Measurements from ENCODE around the gene CTDSPL.
A peak's percentile ranks its signal among the peaks of the same experiment; 100 is the strongest.

CTDSPL gene

DNA sequence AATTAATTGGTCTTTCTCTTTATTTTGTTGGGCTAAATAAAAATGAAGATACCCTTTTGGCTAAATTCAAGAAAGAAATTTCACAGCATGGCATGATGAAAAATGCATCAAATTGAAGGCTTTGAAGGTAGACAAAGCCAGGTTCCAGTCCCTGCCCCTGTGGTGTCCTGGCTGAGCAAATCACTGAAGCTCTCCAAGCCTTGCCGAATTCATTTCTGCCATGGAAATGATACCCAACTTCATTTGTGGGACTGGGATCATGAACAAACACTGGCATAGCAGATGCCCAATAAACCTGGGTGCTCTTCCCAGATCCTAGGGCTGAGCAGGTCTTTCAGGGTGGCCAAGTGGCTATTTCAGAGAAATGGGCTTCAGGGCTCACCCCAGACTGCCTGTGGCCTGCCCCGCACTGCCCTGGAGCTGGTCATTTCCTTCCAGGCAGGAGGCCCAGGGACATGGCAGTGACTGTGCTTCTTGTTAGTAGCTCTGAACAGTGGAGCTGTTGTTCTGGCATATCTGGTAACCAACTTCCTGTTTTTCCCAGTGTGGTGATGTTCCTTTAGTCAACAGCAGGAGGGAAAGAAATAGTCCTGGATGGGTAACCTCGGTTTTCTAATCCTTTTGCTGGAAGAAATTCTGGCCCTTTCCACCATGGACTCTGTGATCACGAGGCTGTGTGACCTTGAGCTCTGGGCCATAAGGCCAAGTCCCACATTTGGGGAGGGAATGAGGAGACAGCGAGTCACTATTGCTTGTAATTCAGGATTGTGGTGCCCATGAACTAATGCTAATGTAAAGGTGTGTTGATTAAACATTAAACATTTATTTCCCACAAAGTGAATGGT is 47.6 kb downstream of the CTDSPL start:
- Histone ChIP-seq H3K27ac (ENCODE audit: low read depth, low read length) (no peak overlapping the region), H3K4me3 (ENCODE audit: low read depth in 1 of 2, low read length in 2 of 2) (no peak overlapping the region), H3K4me1 (ENCODE audit: control insufficient read depth in 1 of 2, insufficient read depth in 2 of 2, low read length in 2 of 2) (peaks cover 6 to 11% of the 10 kb centered on the region in 2 donors)

DNA sequence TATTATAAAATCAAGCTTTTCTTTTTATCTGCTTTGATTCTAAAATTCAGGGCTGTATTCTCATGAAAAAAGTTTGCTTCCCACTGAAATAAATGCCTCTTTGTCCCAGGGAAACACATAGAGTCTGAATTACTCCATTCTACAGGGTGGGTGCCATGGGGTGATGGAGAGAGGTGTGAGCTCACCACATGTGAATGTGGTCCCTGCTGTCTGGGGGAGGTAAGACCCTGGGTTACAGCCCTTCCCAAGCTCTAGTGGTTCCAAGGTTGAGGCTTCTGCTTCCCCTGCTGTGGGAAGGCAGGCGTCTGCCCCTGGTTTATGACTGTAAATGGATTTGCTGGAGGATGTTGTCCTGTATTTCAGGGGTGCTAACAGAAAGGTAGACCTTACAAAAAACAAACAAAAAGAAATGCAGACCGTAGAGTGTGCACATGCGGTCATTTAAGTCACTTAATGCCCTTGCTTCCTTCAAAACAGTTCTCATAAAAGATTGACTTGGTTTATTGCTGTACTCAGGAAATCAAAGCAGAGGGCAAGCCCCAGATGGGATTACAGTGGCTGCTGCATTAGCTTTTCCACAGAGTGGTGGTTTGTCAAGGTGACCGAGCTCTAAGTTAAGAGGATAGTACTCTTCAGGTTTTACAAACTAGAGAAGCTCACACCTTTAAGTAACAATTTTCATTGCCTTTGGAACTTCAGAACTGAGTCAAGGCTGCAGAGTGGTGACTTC is 49.2 kb downstream of the CTDSPL start:
- peaks cover 3 to 11% of the 10 kb centered on the region in 2 donors for H3K4me1 ChIP-seq (ENCODE audit: control insufficient read depth in 1 of 2, insufficient read depth in 2 of 2, low read length in 2 of 2)
- H3K9me3 ChIP-seq (ENCODE audit: control insufficient read depth in 1 of 2, low read length in 2 of 2): no peaks in the 10 kb centered on the region
- H3K27me3 ChIP-seq (ENCODE audit: control insufficient read depth in 1 of 2, insufficient read depth in 2 of 2, low read length in 2 of 2): no peaks in the 10 kb centered on the region
- no peak overlapping the region for H3K9ac ChIP-seq (ENCODE audit: low read depth in 1 of 2, low read length in 2 of 2)
- no peak overlapping the region for H3K4me3 ChIP-seq (ENCODE audit: low read depth in 1 of 2, low read length in 2 of 2)
- H3K27ac ChIP-seq (ENCODE audit: low read depth, low read length): no peak overlapping the region
- no peaks in the 10 kb centered on the region for H3K36me3 ChIP-seq (ENCODE audit: control insufficient read depth in 1 of 2, insufficient read depth in 2 of 2, low read length in 2 of 2)

More for the DNA sequence above, 47.6 kb downstream of the CTDSPL start:
- H3K27me3 ChIP-seq (ENCODE audit: control insufficient read depth in 1 of 2, insufficient read depth in 2 of 2, low read length in 2 of 2): no peaks in the 10 kb centered on the region
- no peaks in the 10 kb centered on the region for H3K36me3 ChIP-seq (ENCODE audit: control insufficient read depth in 1 of 2, insufficient read depth in 2 of 2, low read length in 2 of 2)
- H3K9ac ChIP-seq (ENCODE audit: low read depth in 1 of 2, low read length in 2 of 2): no peak overlapping the region
- no peaks in the 10 kb centered on the region for H3K9me3 ChIP-seq (ENCODE audit: control insufficient read depth in 1 of 2, low read length in 2 of 2)

DNA sequence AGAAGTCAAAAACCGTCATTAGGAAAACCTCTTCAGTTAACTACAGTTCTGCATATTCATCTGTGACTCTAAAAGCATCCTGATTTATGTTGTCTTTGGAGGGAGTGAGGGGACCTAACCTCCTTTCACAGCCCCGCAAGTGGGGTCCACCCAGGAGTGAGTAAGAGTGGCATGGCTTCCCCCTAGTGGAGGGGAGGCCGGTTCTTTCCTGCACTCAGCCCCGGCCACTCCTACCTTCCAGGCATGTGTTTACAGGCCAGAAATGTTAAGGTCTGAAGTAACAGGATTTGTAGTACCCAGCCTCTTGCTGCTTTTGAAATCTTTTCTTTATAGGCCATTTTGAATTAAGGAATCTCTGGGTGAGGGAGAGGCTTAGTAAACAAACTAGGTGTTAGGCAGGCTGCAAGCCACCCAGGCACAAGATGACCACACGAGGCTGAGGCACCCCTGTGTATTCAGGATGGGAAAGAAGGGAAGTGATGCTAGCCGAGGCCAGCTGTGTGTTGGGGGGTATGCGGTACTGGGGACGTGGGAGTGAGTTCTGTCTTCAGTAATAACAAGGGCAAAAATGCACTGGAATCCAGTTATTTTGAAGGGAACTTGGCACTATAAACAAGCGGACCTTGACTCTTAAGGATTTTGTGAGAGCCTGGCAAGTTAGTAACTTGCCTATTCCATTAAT is 50.5 kb downstream of the CTDSPL start:
- Histone ChIP-seq H3K27ac (ENCODE audit: low read depth, low read length) (peak overlapping the region; percentile 27), H3K4me3 (ENCODE audit: low read depth in 1 of 2, low read length in 2 of 2) (no peak overlapping the region), H3K9me3 (ENCODE audit: control insufficient read depth in 1 of 2, low read length in 2 of 2) (no peaks in the 10 kb centered on the region), H3K4me1 (ENCODE audit: control insufficient read depth in 1 of 2, insufficient read depth in 2 of 2, low read length in 2 of 2) (no peaks in the 10 kb centered on the region), H3K36me3 (ENCODE audit: control insufficient read depth in 1 of 2, insufficient read depth in 2 of 2, low read length in 2 of 2) (peaks cover 0 to 4% of the 10 kb centered on the region in 2 donors), H3K27me3 (ENCODE audit: control insufficient read depth in 1 of 2, insufficient read depth in 2 of 2, low read length in 2 of 2) (no peaks in the 10 kb centered on the region), H3K9ac (ENCODE audit: low read depth in 1 of 2, low read length in 2 of 2) (no peak overlapping the region)

DNA sequence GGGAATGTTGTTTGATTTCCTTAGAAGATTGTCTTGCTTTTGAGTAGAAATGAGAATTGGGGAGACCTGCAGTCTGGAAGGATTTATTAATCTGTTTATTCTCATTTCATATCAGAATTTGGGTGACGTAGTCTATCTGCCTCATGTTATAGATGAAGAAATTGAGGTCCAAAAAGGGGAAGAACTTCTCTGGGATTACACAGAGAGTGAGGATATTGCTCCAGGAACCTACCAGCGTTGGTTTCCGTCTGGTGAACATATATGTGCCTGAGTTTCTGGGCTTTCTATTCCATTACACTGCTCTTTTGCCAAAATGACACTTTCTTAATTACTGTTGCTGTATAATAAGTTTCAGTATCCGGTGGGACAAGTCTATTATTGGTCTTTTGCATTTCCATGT is 51.8 kb downstream of the CTDSPL start:
- Histone ChIP-seq H3K27me3 (ENCODE audit: control insufficient read depth in 1 of 2, insufficient read depth in 2 of 2, low read length in 2 of 2) (no peaks in the 10 kb centered on the region), H3K36me3 (ENCODE audit: control insufficient read depth in 1 of 2, insufficient read depth in 2 of 2, low read length in 2 of 2) (peaks cover 0 to 5% of the 10 kb centered on the region in 2 donors), H3K4me3 (ENCODE audit: low read depth in 1 of 2, low read length in 2 of 2) (no peak overlapping the region), H3K27ac (ENCODE audit: low read depth, low read length) (no peak overlapping the region), H3K9me3 (ENCODE audit: control insufficient read depth in 1 of 2, low read length in 2 of 2) (no peaks in the 10 kb centered on the region), H3K4me1 (ENCODE audit: control insufficient read depth in 1 of 2, insufficient read depth in 2 of 2, low read length in 2 of 2) (no peaks in the 10 kb centered on the region), H3K9ac (ENCODE audit: low read depth in 1 of 2, low read length in 2 of 2) (no peak overlapping the region)

DNA sequence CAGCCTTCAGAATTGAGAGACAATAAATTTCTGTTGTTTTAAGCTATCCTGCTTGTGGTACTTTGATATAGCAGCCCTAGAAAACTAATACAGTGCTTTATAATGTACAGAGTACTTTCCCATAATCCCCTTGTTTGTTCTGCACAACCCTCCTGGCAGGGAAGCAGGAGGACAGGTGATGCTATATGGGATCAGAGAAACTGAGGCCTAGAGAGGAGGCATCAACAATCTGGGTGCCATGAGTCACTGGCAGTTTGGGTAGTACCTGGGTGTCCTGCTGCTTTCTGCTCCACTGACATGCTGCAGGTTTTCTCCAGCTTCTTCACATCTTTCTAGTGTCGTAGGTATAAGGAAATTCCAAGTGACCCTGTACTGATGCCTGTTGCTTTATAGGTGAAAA is 55.0 kb downstream of the CTDSPL start:
- no peaks in the 10 kb centered on the region for H3K27me3 ChIP-seq (ENCODE audit: control insufficient read depth in 1 of 2, insufficient read depth in 2 of 2, low read length in 2 of 2)
- H3K27ac ChIP-seq (ENCODE audit: low read depth, low read length): no peak overlapping the region
- H3K4me1 ChIP-seq (ENCODE audit: control insufficient read depth in 1 of 2, insufficient read depth in 2 of 2, low read length in 2 of 2): no peaks in the 10 kb centered on the region
- peaks cover 0 to 5% of the 10 kb centered on the region in 2 donors for H3K36me3 ChIP-seq (ENCODE audit: control insufficient read depth in 1 of 2, insufficient read depth in 2 of 2, low read length in 2 of 2)
- H3K4me3 ChIP-seq (ENCODE audit: low read depth in 1 of 2, low read length in 2 of 2): no peak overlapping the region
- H3K9me3 ChIP-seq (ENCODE audit: control insufficient read depth in 1 of 2, low read length in 2 of 2): no peaks in the 10 kb centered on the region
- no peak overlapping the region for H3K9ac ChIP-seq (ENCODE audit: low read depth in 1 of 2, low read length in 2 of 2)

DNA sequence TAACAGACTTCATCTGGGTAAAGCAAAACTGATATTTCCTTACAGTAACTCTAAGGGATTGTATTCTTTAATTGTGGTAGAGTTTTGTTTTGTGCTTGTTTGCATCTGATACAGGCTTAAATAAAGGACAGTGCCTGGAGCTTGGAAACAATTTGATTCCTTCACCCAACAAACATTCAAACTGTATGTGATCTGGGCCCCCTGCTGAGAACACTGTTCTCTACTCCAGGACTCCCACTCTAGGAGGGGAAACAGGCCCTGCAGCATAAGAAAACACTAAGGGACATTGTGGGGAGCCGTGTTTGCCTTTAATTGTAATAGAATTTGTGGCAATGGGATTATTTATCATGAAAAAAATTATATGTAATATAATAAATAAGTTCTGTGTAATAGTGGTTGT is 56.9 kb downstream of the CTDSPL start:
- H3K4me1 ChIP-seq (ENCODE audit: control insufficient read depth in 1 of 2, insufficient read depth in 2 of 2, low read length in 2 of 2): peaks cover 5 to 8% of the 10 kb centered on the region in 2 donors
- no peak overlapping the region for H3K4me3 ChIP-seq (ENCODE audit: low read depth in 1 of 2, low read length in 2 of 2)
- no peak overlapping the region for H3K27ac ChIP-seq (ENCODE audit: low read depth, low read length)
- H3K36me3 ChIP-seq (ENCODE audit: control insufficient read depth in 1 of 2, insufficient read depth in 2 of 2, low read length in 2 of 2): peaks cover 0 to 5% of the 10 kb centered on the region in 2 donors
- H3K9me3 ChIP-seq (ENCODE audit: control insufficient read depth in 1 of 2, low read length in 2 of 2): no peaks in the 10 kb centered on the region
- H3K27me3 ChIP-seq (ENCODE audit: control insufficient read depth in 1 of 2, insufficient read depth in 2 of 2, low read length in 2 of 2): no peaks in the 10 kb centered on the region
- no peak overlapping the region for H3K9ac ChIP-seq (ENCODE audit: low read depth in 1 of 2, low read length in 2 of 2)

DNA sequence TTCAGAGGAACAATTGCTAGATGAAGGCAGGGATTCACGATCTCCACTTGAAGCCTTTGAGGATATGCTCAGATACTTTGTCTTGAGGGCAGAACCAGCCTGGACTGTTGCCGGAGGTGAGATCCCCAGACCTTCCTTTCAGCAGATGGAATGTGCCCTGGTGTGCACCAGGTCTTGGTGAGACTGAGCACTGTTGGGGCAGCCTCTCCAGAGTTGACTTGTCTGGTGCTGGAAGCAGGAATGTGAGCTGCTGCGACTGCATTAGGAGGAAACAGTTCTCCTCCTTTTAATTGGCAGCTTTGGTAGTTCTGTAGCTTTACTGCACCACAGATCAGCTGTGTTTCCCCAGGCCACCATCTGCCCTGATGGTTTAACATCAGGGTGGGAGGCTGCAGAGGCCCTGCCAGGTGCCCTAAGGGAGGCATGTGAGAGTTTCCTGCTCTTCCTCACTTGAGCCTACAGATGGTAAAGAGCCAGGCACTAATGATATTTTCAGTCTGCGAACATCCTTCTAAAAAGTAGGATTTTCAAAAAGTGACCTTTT is 58.5 kb downstream of the CTDSPL start:
- no peak overlapping the region for H3K27ac ChIP-seq (ENCODE audit: low read depth, low read length)
- H3K9ac ChIP-seq (ENCODE audit: low read depth in 1 of 2, low read length in 2 of 2): no peak overlapping the region
- H3K9me3 ChIP-seq (ENCODE audit: control insufficient read depth in 1 of 2, low read length in 2 of 2): no peaks in the 10 kb centered on the region
- H3K4me3 ChIP-seq (ENCODE audit: low read depth in 1 of 2, low read length in 2 of 2): no peak overlapping the region
- peaks cover 5 to 13% of the 10 kb centered on the region in 2 donors for H3K4me1 ChIP-seq (ENCODE audit: control insufficient read depth in 1 of 2, insufficient read depth in 2 of 2, low read length in 2 of 2)
- H3K27me3 ChIP-seq (ENCODE audit: control insufficient read depth in 1 of 2, insufficient read depth in 2 of 2, low read length in 2 of 2): no peaks in the 10 kb centered on the region
- peaks cover 0 to 5% of the 10 kb centered on the region in 2 donors for H3K36me3 ChIP-seq (ENCODE audit: control insufficient read depth in 1 of 2, insufficient read depth in 2 of 2, low read length in 2 of 2)

DNA sequence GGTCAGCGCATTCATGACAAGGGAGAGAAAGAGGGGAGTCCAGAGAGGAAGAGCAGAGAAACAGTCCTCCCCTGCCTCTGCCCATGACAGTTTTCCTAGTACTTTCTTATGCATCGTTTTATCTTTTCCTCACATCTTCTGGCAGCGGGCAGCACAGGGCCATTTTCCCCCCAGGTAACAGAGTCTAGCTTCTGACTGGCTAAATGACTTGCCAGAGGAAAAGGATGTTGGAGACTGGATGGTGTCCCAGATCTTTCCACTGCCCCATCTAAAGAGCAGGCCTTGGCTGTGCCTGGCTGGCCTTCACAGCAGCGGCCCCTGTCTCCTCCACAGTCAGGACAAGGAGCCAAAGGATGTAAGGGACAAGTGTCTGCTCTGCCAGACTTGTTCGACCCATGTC is 59.3 kb downstream of the CTDSPL start:
- H3K27me3 ChIP-seq (ENCODE audit: control insufficient read depth in 1 of 2, insufficient read depth in 2 of 2, low read length in 2 of 2): no peaks in the 10 kb centered on the region
- peaks cover 5 to 13% of the 10 kb centered on the region in 2 donors for H3K4me1 ChIP-seq (ENCODE audit: control insufficient read depth in 1 of 2, insufficient read depth in 2 of 2, low read length in 2 of 2)
- H3K27ac ChIP-seq (ENCODE audit: low read depth, low read length): no peak overlapping the region
- no peaks in the 10 kb centered on the region for H3K9me3 ChIP-seq (ENCODE audit: control insufficient read depth in 1 of 2, low read length in 2 of 2)
- no peak overlapping the region for H3K9ac ChIP-seq (ENCODE audit: low read depth in 1 of 2, low read length in 2 of 2)
- peaks cover 0 to 5% of the 10 kb centered on the region in 2 donors for H3K36me3 ChIP-seq (ENCODE audit: control insufficient read depth in 1 of 2, insufficient read depth in 2 of 2, low read length in 2 of 2)
- no peak overlapping the region for H3K4me3 ChIP-seq (ENCODE audit: low read depth in 1 of 2, low read length in 2 of 2)

DNA sequence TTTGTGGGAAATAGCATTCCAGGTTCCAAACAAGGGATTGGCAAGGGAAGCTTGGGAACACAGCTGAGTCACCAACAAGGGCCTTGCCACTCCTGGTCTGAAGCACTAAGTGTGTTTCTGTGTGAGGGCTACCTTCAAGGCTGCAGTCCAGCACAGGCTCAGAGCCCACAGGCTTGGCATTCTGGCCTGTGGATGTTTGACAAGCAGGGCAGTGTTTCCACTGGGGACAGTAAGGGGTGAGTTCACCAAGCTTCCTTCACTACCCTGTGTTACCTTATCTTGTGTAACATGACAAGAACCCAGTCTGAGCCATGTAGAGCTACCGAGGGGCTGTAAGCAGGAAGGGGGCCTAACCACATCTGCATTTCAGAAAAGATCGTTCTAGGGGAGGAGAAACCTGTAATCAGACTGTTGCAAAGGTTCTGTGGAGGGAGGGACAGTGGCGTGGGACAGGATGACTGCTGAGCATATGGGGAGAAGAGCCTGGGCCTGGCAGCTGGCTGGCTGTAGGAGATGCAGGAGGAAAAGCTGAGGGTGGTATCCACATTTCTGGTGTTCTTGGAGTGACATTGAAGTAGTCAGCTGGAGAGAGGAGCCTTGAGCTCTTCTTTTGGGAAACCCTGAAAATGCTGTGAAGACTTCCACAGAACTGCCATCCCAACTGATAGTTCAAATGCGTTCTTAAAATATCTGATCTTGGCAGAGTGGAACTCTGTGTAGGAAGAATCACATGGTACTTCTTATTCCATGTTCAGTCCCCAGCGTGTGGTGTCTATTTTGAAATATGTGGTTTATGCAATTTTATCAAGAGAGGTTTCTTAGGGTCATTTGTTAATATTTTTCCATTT is 61.3 kb downstream of the CTDSPL start:
- Histone ChIP-seq H3K36me3 (ENCODE audit: control insufficient read depth in 1 of 2, insufficient read depth in 2 of 2, low read length in 2 of 2) (no peaks in the 10 kb centered on the region), H3K9me3 (ENCODE audit: control insufficient read depth in 1 of 2, low read length in 2 of 2) (no peaks in the 10 kb centered on the region), H3K27ac (ENCODE audit: low read depth, low read length) (peak overlapping the region; percentile 5), H3K4me3 (ENCODE audit: low read depth in 1 of 2, low read length in 2 of 2) (no peak overlapping the region), H3K27me3 (ENCODE audit: control insufficient read depth in 1 of 2, insufficient read depth in 2 of 2, low read length in 2 of 2) (no peaks in the 10 kb centered on the region), H3K9ac (ENCODE audit: low read depth in 1 of 2, low read length in 2 of 2) (no peak overlapping the region), H3K4me1 (ENCODE audit: control insufficient read depth in 1 of 2, insufficient read depth in 2 of 2, low read length in 2 of 2) (peaks cover 5 to 13% of the 10 kb centered on the region in 2 donors)
